ENCODE results near the gene ANKRD40.

ANKRD40 gene

DNA sequence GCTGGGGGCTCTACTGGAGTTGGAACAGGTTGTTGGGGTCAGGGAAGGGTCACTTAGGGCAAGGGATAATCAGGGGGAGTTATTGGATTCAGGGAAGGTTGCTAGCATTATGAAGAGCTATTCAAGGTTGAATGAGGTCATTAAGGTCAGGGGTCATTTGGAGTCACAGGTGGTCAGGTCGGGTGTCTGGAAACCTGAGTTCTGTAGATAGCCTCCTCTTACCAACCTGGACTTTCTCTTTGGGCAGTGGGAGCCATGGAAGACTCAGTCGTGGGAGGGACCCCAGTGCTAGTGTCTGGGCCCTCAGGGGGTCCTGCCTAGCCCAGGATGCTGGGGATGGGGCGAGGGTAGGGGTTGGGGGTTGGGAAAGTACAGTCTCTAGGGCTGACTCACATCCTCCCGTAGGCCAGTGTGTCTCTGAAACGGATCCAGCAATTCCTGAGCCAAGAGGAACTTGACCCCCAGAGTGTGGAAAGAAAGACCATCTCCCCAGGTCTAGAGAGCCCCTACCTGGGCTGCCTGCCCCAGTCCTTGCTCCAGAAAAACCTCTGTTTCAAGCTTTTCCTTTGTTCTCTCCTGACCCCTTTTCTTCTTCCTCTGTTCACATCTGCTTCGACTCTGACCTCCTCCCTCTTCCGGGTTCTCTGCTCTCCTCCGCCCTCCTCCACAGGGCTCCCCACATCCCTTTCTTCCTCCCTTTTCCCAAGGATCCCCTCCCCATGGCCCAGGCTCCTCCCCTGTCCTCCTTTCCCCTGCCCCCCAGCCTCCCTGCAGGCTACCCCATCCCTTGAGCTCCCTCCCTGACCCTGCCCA is 39.5 kb downstream of the ANKRD40 start:
- no peak for TF ChIP-seq CTCF (IDR thresholded peaks at IDR 0.05; ENCODE audit: low read depth, low read length, missing control alignments)

DNA sequence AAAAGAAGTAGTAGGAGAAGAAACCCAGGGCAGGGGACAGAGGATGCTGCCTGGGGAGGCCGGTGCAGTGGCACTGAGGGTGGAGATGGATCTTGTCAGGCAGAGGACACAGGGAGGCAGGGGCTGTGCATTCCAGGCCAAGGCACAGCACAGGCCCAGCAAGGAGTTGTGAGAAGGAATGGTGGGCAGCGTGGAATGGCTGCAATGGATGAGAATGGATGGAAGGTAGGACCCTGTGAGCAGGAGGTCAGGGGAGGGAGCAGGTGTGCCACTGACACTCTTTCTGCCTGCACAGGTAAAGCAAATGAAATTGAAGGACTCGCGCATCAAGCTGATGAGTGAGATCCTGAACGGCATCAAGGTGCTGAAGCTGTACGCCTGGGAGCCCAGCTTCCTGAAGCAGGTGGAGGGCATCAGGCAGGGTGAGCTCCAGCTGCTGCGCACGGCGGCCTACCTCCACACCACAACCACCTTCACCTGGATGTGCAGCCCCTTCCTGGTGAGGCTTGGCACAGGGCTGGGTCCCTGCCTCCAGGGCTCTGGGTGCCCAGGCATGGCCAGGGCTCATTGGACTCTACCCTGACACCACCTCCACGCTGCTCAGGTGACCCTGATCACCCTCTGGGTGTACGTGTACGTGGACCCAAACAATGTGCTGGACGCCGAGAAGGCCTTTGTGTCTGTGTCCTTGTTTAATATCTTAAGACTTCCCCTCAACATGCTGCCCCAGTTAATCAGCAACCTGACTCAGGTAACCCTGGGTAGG is 40.3 kb downstream of the ANKRD40 start:
- in situ Hi-C loops (cut with HindIII; ENCODE audit: low sequenced_read_pairs): no loop called here

More for the DNA sequence above, 39.5 kb downstream of the ANKRD40 start:
- no peak for DNase-seq (ENCODE audit: low read depth)
- no peak overlapping the region for H3K4me3 ChIP-seq (ENCODE audit: low read depth, low read length)
- in situ Hi-C loops (cut with HindIII; ENCODE audit: low sequenced_read_pairs): no loop called here

GRCh38 chr17:50666316-50666715 is 41.4 kb downstream of the ANKRD40 start:
- TF ChIP-seq CTCF (IDR thresholded peaks at IDR 0.05; ENCODE audit: low read depth, low read length, missing control alignments): no peak
- no peak for DNase-seq (ENCODE audit: low read depth)
- no peak overlapping the region for H3K4me3 ChIP-seq (ENCODE audit: low read depth, low read length)
- in situ Hi-C loops (cut with HindIII; ENCODE audit: low sequenced_read_pairs): no loop called here

More for the DNA sequence above, 40.3 kb downstream of the ANKRD40 start:
- no peak for DNase-seq (ENCODE audit: low read depth)
- no peak for TF ChIP-seq CTCF (IDR thresholded peaks at IDR 0.05; ENCODE audit: low read depth, low read length, missing control alignments)
- H3K4me3 ChIP-seq (ENCODE audit: low read depth, low read length): no peak overlapping the region

DNA sequence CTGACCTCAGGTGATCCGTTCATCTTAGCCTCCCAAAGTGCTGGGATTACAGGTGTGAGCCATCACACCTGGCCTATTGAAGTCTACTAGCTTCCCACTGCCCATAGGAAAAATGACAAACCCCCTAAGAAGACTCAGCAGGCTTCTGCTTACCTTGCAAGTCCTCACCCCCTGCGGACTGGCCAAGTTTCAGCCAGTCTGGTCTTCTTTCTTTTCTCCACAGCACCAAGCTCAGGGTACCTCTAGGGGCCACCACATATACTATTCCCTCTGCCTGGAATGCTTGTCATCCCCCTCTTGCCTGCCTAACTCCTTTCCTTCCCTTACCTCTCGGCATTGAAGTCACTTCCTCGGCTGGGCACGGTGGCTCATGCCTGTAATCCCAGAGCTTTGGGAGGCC is 41.9 kb downstream of the ANKRD40 start:
- DNase-seq (ENCODE audit: low read depth): no peak
- TF ChIP-seq CTCF (IDR thresholded peaks at IDR 0.05; ENCODE audit: low read depth, low read length, missing control alignments): no peak
- in situ Hi-C loops (cut with HindIII; ENCODE audit: low sequenced_read_pairs): no loop called here
- H3K4me3 ChIP-seq (ENCODE audit: low read depth, low read length): no peak overlapping the region

DNA sequence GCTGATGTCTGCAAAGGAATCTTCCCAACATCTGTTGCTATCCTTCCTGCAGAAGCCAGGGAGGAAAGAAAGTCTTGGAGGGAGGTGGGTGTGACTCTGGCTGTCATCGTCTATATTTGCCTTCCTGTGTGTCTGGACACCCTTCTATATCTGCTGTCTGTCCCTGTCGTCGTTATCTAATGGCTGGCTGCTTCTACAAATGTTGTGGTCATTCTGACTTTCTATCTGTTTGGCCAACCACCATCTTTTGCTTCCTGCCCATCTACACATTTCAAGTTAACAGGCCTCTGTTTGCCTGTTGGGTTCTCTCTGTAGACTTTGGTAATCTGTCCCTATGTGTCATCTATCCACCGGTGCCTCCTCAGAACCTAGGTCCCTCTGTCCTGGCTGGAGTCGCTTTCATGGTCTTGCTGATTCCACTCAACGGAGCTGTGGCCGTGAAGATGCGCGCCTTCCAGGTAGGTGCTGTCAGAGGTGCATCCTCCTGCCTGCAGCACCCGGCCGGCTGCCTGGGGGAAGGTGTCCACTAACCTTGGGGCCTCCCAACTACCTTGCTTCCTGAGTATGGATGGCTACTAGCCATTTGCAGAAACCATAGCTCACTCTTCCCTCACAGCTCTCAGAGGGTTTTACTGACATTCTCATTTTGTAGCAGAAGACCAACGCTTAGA is 42.8 kb downstream of the ANKRD40 start:
- in situ Hi-C loops (cut with HindIII; ENCODE audit: low sequenced_read_pairs): no loop called here

More for the DNA sequence above, 42.8 kb downstream of the ANKRD40 start:
- DNase-seq (ENCODE audit: low read depth): no peak
- no peak for TF ChIP-seq CTCF (IDR thresholded peaks at IDR 0.05; ENCODE audit: low read depth, low read length, missing control alignments)
- H3K4me3 ChIP-seq (ENCODE audit: low read depth, low read length): no peak overlapping the region
